Small intestine (tissue), 7 donors: ENCODE data around the gene LHPP. TPM values are rescaled to one million over a fixed set of nuclear protein-coding genes. Genes with fewer than 3 reads are reported as not detected.
A peak's percentile ranks its signal among the peaks of the same experiment; 100 is the strongest.

ENCODE experiments used
- DNase-seq, 2 donors: peaks; one replicate each; pipeline versions ENCODE4 v3.0.0 to v3.0.0-alpha.2; 2013
- FAIRE-seq: peaks from 2 replicates; lab custom pipeline; 2012; peaks lifted over from hg19 to GRCh38; lab: Jason Lieb, UNC
- H3K27ac ChIP-seq, 3 donors: one replicate each; pipeline ENCODE4 v1.5.1; 2013; ENCODE audit warnings: low read length in 2 of 3, mild to moderate bottlenecking in 2 of 3, control low read depth in 1 of 3, inconsistent platforms in 1 of 3, low read depth in 1 of 3, moderate library complexity in 1 of 3
- H3K27me3 ChIP-seq, 3 donors: one replicate each; pipeline ENCODE4 v1.6.1; 2013; ENCODE audit warnings: low read length in 3 of 3, inconsistent platforms in 1 of 3; ENCODE audit not compliant: control insufficient read depth in 3 of 3, insufficient read depth in 3 of 3
- H3K36me3 ChIP-seq, 3 donors: one replicate each; pipeline ENCODE4 v1.6.1; 2013; ENCODE audit warnings: low read length in 3 of 3, inconsistent platforms in 1 of 3, low read depth in 1 of 3, mild to moderate bottlenecking in 1 of 3, moderate library complexity in 1 of 3; ENCODE audit not compliant: control insufficient read depth in 3 of 3, insufficient read depth in 2 of 3
- H3K4me1 ChIP-seq, 3 donors: one replicate each; pipeline ENCODE4 v1.6.1; 2013; ENCODE audit warnings: low read length in 2 of 3, inconsistent platforms in 1 of 3, low read depth in 1 of 3, mild to moderate bottlenecking in 1 of 3, moderate library complexity in 1 of 3; ENCODE audit not compliant: control insufficient read depth in 3 of 3, insufficient read depth in 2 of 3
- H3K4me3 ChIP-seq, 3 donors: one replicate each; pipeline ENCODE4 v1.5.1; 2013; ENCODE audit warnings: low read length in 3 of 3, control low read depth in 1 of 3, inconsistent platforms in 1 of 3, low read depth in 1 of 3, mild to moderate bottlenecking in 1 of 3, moderate library complexity in 1 of 3
- H3K9me3 ChIP-seq, 2 donors: one replicate each; pipeline ENCODE4 v1.6.1; 2013; ENCODE audit warnings: low read depth in 1 of 2, low read length in 1 of 2; ENCODE audit not compliant: control insufficient read depth in 2 of 2, insufficient read depth in 1 of 2
- WGBS, 3 donors: extraction: QIAGEN DNeasy Blood & Tissue Kit; methylation state at CpG; one replicate each; pipeline ENCODE4 v1.1.7; 2013; 5-methylcytosine and 5-hydroxymethylcytosine counted together
- polyA plus RNA-seq, 4 donors: library from polyadenylated mRNA; stranded (reverse) in 3 of 4; unstranded in 1 of 4; fragments of 200-250 nt in 3 of 4; fragments of 120-200 nt in 1 of 4; gene quantifications; one replicate each; pipeline versions ENCODE4 v1.2.1 to v1.2.3, GENCODE V29; 2013
- donor health status: healthy with polysubstance abuse.
- donor health status: control.
- donor health status: control.
- donor health status: Bipolar disorder and iron deficiency.
- donor health status: healthy.

The LHPP gene
- polyA plus RNA-seq, 4 donors, result 17.2 to 47.7 (median 35.0) TPM

DNA sequence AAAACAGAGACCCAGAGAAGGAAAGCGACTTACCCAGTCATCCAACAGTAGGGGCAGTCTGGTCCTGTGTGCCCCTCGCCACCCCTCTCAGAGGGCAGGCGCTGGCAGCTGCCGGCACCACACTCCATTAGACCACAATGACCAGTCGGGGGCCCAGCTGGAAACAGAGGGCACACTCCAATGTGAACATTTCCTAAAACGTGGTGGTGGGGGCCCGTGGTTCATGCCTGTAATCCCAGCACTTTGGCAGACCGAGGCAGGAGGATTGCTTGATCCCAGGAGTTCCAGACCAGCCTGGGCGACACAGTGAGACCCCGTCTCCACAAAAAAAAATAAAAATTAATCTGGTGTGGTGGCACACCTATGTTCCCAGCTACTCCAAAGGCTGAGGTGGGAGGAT is 42.0 kb upstream of the LHPP start:
- H3K4me3 ChIP-seq, result peak overlapping the region in 2 of 3 donors; percentile 86 to 99
- peak overlapping the region; percentile 75 to 89 (median 85) for H3K27ac ChIP-seq

DNA sequence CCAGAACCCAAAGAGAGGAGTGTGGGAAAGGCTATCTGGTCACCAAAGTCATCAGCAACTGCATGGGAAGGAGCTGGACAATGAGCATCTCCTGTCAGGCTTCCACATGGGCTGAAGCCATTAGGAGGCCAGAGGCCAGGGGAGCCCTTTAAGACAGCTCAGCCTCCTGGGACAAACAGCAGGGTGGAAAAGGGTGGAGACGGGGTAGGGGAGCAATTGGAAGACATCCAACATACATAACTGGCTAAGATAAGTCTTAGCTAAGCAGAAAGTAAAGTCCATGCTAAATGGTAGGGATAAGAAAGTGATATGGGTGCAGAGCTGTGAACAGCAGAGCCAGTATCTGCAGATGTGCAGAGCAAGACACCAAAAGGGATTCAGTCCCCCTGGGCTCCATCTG is 41.4 kb upstream of the LHPP start:
- Histone ChIP-seq H3K36me3 (peaks cover 0 to 2% (median 0%) of the 10 kb centered on the region in 3 donors), H3K27ac (peak overlapping the region; percentile 41 to 89 (median 68)), H3K4me3 (peak overlapping the region in 1 of 3 donors; percentile 5), H3K27me3 (no peaks in the 10 kb centered on the region), H3K4me1 (peaks cover 5 to 46% (median 7%) of the 10 kb centered on the region in 3 donors), H3K9me3 (no peaks in the 10 kb centered on the region)
- no peak for FAIRE-seq
- WGBS, 3 donors, result 14 to 41% (median 14%) methylated on average over 1 of the region's 1 CpG
- peak; percentile 89 to 95 for DNase-seq

More for the DNA sequence above, 42.0 kb upstream of the LHPP start:
- FAIRE-seq (no peak), DNase-seq (no peak)
- Histone ChIP-seq H3K9me3 (no peaks in the 10 kb centered on the region), H3K27me3 (no peaks in the 10 kb centered on the region), H3K4me1 (peaks cover 5 to 42% (median 7%) of the 10 kb centered on the region in 3 donors), H3K36me3 (peaks cover 0 to 5% (median 0%) of the 10 kb centered on the region in 3 donors)
- 77 to 83% (median 78%) methylated on average over 10 of the region's 10 CpGs for WGBS, 3 donors

DNA sequence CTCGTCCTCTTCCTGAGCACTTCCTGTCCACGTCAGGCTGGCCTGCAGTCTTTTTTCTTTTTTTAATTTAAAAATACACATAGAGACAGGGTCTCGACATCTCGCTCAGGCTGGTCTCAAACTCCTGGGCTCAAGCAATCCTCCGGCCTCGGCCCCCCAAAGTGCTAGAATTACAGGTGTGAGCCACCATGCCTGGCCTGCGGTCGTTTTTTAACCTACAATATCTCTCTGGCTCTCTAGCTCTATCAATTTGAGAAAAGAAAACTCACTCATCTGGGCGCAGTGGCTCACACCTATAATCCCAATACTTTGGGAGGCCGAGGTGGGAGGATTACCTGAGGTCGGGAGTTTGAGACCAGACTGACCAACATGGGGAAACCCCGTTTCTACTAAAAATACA is 38.9 kb upstream of the LHPP start:
- no peak for DNase-seq
- peaks cover 2 to 60% (median 7%) of the 10 kb centered on the region in 3 donors for H3K4me1 ChIP-seq
- WGBS, 3 donors, result 76 to 86% (median 81%) methylated on average over 12 of the region's 12 CpGs

DNA sequence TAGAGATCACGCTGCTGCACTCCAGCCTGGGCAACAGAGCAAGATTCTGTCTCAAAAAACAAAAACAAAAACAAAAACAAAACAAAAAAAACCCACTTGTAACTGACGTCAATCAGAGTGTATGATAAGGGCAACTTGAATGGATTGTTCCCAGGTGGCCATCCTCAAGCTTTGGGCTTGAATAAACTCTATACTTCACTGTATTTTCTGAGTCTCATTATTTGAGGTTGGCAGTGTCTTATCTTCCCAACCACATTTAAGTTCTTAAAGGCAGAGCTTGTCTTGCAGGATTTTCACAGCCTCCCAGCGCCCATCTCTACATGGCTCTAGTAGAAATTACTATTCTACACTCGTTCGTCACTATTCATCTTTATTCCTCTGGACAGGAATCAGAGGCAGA is 37.8 kb upstream of the LHPP start:
- Histone ChIP-seq H3K27ac (no peak overlapping the region), H3K9me3 (no peaks in the 10 kb centered on the region), H3K36me3 (no peaks in the 10 kb centered on the region), H3K27me3 (no peaks in the 10 kb centered on the region), H3K4me1 (peaks cover 0 to 67% (median 7%) of the 10 kb centered on the region in 3 donors), H3K4me3 (no peak overlapping the region)
- DNase-seq (no peak), FAIRE-seq (no peak)
- 68 to 77% (median 69%) methylated on average over 5 of the region's 5 CpGs for WGBS, 3 donors

More for the DNA sequence above, 38.9 kb upstream of the LHPP start:
- Histone ChIP-seq H3K27me3 (no peaks in the 10 kb centered on the region), H3K36me3 (no peaks in the 10 kb centered on the region), H3K9me3 (no peaks in the 10 kb centered on the region), H3K27ac (peak overlapping the region in 1 of 3 donors; percentile 89), H3K4me3 (no peak overlapping the region)
- FAIRE-seq, result no peak

DNA sequence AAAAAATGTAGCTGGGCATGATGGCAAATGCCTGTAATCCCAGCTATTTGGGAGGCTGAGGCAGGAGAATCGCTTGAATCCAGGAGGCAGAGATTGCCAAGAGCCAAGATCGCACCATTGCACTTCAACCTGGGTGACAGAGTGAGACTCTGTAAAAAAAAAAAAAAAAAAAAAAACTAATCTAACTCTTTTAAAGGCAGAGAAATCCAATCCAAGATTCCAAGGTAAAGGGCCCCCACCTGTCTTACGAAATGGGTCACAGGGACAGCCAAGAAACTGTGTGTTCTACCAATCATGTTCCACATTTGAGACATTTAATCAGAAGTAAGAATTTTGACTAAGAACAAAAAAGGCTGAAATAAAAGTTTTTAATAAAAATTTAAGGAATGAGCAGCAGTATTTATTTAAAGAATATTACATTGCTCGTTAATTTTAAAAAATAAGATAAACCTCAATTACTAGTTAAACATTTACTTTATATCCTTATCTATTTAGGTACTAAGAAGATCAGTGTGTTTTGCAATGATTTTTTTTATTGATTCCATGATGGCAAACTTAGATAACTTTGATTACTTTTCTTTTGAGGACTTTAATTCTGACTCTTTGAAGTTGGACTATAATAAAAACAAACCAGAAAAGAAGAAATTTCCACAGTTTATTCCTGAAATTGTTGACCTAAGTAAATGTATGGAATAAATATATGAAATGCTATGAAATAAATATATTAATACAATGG is 36.2 kb upstream of the LHPP start:
- H3K27ac ChIP-seq, result peak overlapping the region in 1 of 3 donors; percentile 68
- WGBS, 3 donors, result 20 to 67% (median 21%) methylated on average over 4 of the region's 4 CpGs

DNA sequence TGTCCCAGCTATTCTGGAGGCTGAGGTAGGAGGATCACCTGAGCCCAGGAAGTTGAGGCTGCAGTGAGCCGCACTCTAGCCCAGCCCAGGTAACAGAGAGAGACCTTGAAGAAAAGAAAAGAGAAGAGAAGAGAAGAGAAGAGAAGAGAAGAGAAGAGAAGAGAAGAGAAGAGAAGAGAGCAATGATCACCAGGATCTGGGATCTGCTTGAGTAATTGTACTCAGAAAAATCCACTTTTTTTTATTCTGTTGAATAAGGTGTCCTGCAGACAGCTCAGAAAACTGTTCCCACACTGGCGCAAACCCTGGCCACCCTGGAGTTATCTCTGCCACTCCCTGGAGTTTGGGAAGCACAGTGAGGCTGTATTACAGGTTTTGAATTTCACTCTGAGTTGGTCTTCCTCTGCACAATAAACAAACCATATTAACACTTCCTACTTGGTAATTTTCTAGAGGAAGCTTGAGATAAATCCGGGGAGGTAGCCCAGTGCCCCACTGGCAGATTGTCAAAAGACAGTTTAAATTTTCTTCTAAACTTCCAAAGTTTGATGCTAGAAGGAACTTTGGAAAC is 33.3 kb upstream of the LHPP start:
- H3K4me3 ChIP-seq, result no peak overlapping the region
- H3K36me3 ChIP-seq, result no peaks in the 10 kb centered on the region
- 22 to 45% (median 31%) methylated on average over 3 of the region's 3 CpGs for WGBS, 3 donors
- no peaks in the 10 kb centered on the region for H3K9me3 ChIP-seq
- no peak for FAIRE-seq
- H3K27me3 ChIP-seq, result no peaks in the 10 kb centered on the region
- peak overlapping the region in 1 of 3 donors; percentile 81 for H3K27ac ChIP-seq
- H3K4me1 ChIP-seq, result peaks cover 0 to 50% (median 9%) of the 10 kb centered on the region in 3 donors
- peak; percentile 41 to 58 for DNase-seq

More for the DNA sequence above, 36.2 kb upstream of the LHPP start:
- Histone ChIP-seq H3K27me3 (no peaks in the 10 kb centered on the region), H3K9me3 (no peaks in the 10 kb centered on the region), H3K4me3 (no peak overlapping the region), H3K36me3 (no peaks in the 10 kb centered on the region), H3K4me1 (peaks cover 0 to 68% (median 9%) of the 10 kb centered on the region in 3 donors)
- DNase-seq (peak; percentile 74 to 83), FAIRE-seq (peak; percentile 15)

DNA sequence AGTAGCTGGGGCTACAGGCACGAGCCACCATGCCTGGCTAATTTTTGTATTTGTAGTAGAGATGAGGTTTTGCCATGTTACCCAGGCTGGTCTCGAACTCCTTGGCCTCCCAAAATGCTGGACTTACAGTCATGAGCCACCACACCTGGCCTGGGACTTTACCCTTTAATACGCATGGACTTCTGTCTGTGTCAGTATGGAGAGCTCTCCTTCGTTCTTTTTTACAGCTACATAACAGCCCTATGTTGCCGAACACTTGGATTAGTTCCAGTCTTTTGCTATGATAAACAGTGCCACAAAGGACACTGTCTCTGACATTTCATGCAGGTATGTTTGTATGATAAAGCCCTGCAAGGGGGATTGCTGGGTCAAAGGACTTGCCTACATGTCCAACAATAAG is 32.0 kb upstream of the LHPP start:
- no peaks in the 10 kb centered on the region for H3K36me3 ChIP-seq
- peak; percentile 84 to 90 for DNase-seq
- H3K4me1 ChIP-seq, result peaks cover 0 to 43% (median 4%) of the 10 kb centered on the region in 3 donors
- 16 to 53% (median 28%) methylated on average over 5 of the region's 5 CpGs for WGBS, 3 donors
- no peak overlapping the region for H3K4me3 ChIP-seq
- H3K9me3 ChIP-seq, result no peaks in the 10 kb centered on the region
- H3K27ac ChIP-seq, result peak overlapping the region in 2 of 3 donors; percentile 72 to 81
- FAIRE-seq, result no peak
- no peaks in the 10 kb centered on the region for H3K27me3 ChIP-seq

DNA sequence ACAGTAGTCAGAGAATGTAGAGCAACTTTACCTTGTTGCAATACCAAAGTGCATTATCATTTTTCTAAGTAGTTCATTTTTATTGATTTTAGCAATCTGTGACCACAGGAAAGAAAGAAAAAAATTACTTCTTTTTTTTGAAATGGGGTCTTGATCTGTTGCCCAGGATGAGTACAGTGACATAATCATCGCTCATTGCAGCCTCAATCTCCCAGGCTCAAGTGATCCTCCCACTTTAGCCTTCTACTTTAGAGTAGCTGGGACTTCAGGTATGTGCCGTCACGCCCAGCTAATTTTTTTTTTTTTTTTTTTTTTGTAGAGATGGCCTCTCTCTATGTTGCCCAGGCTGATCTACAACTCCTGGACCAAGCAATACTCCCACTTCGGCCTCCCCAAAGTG is 31.5 kb upstream of the LHPP start:
- Histone ChIP-seq H3K36me3 (no peaks in the 10 kb centered on the region), H3K4me1 (peaks cover 0 to 44% (median 4%) of the 10 kb centered on the region in 3 donors), H3K9me3 (no peaks in the 10 kb centered on the region), H3K27me3 (no peaks in the 10 kb centered on the region), H3K27ac (peak overlapping the region in 2 of 3 donors; percentile 72 to 81), H3K4me3 (no peak overlapping the region)
- FAIRE-seq, result no peak
- DNase-seq, result no peak
- 51 to 80% (median 61%) methylated on average over 4 of the region's 4 CpGs for WGBS, 3 donors
